DMS153 treated with DMSO at 0.1 percent for 48 hours (cell line): Measurements from ENCODE around the gene P2RX7.
A peak's percentile ranks its signal among the peaks of the same experiment; 100 is the strongest.
"Not testable (repeated sequence)": the region's sequence is repeated elsewhere in the genome, so short reads cannot be mapped to it uniquely, and the experiment has no call there.

ENCODE experiments used
- DNase-seq: peaks from one replicate; lab custom pipeline; 2025; ENCODE audit not compliant: unreplicated experiment; lab: John Stamatoyannopoulos, UW

Gene P2RX7

DNA sequence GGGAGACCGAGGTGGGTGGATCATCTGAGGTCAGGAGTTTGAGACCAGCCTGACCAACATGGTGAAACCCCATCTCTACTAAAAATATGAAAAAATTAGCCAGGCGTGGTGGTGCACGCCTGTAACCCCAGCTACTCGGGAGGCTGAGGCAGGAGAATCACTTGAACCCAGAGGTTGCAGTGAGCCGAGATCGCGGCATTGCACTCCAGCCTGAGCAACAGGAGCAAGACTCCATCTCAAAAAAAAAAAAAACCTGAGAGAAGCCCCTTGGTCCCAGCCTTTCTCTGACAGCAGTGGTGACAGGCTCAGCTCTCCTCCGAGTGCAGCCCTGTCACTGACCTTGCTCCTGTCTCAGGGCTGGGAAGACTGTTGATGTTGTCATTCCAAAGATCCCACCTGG is 94.2 kb downstream of the P2RX7 start:
- DNase-seq: not testable (repeated sequence)

DNA sequence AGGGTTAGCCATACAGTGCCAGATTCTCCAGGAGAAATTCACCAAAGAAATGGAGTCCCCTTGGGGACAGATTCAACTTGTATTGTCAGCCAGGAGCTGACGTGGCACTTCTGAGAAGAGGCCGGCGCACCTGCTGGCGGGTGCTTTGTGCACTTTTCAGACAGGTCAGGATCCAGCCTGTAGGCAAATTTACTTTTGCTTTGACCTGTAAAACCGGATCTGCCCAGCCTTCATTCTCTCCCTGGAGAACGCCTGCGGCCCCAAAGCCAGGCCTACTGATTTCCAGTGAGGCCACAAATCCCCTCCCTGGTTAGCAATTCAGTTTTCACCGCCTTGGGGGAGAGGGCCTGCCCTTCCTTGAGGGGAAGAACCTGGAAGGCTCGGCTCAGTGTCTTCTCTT is 94.6 kb downstream of the P2RX7 start:
- peak; percentile 40 for DNase-seq

DNA sequence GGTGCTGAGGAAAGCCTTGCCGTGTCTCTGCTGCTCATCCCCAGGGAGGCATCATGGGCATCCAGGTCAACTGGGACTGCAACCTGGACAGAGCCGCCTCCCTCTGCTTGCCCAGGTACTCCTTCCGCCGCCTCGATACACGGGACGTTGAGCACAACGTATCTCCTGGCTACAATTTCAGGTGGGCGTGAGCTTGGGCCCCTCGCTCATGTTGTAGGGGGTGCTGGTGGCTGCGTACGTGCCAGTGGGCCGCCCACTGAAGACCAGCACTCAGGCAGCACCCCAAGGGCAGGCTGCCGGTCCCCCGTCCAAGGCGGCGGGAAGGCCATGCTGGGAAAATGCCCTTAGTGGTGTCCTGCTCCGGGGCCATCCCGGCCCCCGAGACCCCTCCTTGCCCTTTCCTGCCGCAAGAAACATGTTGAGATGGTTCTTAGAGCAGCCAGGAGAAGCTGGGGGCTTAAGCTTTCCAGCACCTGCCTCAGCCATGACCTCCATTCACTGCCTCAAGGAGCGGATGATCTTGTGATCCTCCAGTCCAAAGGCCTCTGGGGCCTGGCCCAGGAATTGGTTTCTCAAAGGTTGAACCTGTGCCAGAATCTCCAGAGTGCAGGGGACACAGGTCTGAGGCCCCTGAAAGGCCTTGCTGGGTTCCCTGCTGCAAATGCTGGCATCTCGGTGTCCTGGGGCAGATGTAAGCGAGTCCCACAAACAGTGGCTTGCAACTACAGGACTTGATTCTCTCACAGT is 96.4 kb downstream of the P2RX7 start:
- DNase-seq: no peak

DNA sequence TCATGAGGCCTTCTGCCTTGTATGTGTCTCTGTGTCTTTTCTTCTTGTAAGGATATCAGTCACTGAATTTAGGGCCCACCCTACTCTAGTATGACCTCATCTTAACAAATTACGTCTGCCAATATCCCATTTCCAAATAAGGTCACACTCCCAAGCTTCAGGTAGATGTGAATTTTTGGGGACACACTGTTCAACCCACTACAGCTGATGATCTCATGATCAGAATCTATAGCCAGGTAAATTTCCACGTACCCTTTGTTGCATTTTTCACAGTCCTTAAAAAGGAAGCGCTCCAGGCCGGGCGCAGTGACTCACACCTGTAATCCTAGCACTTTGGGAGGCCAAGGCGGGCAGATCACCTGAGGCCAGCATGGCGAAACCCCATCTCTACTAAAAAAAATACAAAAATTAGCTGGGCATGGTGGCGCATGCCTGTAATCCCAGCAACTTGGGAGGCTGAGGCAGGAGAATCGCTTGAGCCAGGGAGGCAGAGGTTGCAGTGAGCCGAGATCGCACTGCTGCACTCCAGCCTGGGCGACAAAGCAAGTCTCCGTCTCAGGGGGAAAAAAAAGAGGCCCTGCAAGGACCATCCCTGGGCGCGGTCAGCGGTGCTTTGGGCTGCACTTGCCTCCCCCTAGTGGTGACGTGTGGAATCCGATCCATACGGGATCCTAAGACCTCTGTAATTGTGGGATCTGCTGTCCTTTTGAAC is 97.3 kb downstream of the P2RX7 start:
- DNase-seq: not testable (repeated sequence)

DNA sequence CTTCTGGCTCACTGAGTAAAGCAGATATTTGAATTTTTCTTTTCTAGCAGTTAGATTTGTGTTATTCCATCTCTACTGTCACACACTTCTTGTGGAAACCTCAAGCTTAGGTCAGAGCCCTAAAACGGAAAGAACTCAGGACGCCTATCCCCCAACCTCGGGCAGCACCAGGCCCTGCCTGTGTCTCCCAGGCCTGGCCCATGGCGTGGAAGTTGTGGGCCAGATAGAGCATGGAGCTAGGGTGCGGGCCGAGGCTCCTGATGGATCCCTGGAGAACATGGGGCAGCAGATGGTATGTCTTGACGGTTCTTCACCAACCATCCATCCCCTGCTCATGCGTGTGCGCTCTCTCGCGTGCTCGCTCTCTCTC is 97.8 kb downstream of the P2RX7 start:
- no peak for DNase-seq

DNA sequence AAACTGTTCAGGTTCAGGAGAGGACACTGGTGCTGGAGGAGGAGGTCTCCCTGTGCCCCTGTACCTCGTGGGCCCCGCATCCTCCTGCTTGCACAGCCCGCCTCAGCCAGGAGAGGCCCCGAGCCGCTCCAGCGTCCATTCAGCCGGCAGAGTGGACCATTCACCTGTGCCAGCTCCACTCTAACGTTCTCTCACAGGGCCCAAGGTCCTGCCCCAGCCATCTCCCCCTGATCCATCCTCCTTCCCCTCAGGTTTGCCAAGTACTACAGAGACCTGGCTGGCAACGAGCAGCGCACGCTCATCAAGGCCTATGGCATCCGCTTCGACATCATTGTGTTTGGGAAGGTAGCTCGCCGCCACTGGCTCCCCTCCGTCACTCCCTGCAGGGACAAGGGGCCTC is 99.5 kb downstream of the P2RX7 start:
- no peak for DNase-seq

DNA sequence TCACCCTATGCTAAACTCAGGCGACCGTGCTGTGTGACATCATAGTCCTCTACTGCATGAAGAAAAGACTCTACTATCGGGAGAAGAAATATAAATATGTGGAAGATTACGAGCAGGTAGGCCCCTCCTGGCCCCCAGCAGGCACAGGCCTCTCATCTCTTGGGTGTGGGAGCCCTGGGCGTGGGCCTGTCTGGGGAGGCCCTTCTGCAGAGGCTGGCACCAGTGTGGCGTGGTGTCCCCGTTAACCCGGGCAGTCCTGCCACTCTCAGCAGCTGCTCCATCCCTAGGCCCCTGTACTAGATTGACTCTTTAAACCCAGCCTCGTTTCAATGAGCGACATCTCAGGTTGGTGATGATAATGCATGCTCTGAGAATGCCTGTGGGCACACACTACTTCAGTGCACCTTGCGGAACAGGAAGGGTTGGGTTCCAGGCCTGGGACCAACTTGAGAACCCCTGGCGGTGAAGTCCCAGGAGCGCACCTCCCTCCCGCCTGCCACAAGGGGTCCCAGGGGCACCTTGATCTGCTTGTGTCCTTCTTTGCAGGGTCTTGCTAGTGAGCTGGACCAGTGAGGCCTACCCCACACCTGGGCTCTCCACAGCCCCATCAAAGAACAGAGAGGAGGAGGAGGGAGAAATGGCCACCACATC is 100.4 kb downstream of the P2RX7 start:
- DNase-seq: no peak

DNA sequence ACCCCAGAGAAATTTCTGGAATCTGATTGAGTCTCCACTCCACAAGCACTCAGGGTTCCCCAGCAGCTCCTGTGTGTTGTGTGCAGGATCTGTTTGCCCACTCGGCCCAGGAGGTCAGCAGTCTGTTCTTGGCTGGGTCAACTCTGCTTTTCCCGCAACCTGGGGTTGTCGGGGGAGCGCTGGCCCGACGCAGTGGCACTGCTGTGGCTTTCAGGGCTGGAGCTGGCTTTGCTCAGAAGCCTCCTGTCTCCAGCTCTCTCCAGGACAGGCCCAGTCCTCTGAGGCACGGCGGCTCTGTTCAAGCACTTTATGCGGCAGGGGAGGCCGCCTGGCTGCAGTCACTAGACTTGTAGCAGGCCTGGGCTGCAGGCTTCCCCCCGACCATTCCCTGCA is 100.9 kb downstream of the P2RX7 start:
- DNase-seq: no peak

DNA sequence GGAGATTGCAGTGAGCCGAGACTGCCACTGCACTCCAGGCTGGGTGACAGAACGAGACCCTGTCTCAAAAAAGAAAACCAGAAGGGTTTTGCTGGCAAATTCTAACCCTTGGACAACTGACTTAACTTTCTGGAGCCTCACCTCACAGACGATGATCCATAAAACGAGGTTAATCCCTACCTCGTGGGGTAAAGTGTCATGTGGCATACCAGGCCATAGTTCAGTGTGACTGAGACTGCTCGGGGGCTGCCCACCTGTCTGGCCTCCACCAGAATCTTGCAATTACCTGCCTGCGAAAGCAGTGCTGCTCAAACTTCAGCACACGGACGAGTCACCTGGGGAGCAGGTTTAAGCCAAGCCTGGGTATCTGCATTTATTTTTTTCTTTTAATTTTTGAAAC is 104.1 kb downstream of the P2RX7 start:
- no peak for DNase-seq

DNA sequence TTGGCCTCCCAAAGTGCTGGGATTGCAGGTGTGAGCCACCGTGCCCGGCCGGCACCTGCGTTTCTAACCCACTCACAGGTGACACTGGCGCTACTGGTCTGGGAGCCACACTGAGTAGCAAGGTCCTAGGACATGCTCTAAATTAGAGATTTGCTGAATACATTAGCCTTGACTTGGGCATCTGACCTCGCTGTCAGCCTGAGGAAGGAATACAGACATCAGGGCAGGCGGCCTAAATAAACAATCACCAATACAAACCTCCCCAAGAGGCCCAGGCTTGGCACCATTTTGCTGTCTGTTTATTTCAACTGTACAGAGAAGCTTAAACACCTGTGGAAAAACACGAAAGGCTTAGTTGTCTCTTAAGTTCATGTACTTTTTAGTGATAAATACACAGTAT is 104.7 kb downstream of the P2RX7 start:
- no peak for DNase-seq
